GM23338 (cell line): Measurements from ENCODE around the gene BBOX1. TPM values are rescaled to one million over a fixed set of nuclear protein-coding genes. Genes with fewer than 3 reads are reported as not detected.

ENCODE experiments used
- ATAC-seq: fragments of 200-7000 bp; cut with Tn5 transposase; 3 replicates; pipeline ENCODE4 v1.9.1; 2020
- DNase-seq: peaks from one replicate; pipeline ENCODE4 v3.0.0-alpha.2; 2015; ENCODE audit warnings: low spot score
- H2AFZ ChIP-seq: fragments of 200-600 bp; sonication (generic); 2 replicates; pipeline ENCODE4 v1.8.0; 2016; ENCODE audit warnings: antibody characterized with exemption, mild to moderate bottlenecking, moderate library complexity
- H3F3A ChIP-seq: fragments of 200-600 bp; sonication (generic); replicated peaks from 2 replicates; pipeline ENCODE4 v1.8.0; 2017; ENCODE audit warnings: antibody characterized with exemption, mixed run types, low read depth
- H3K27ac ChIP-seq: fragments of 200-600 bp; sonication (generic); 2 replicates; pipeline ENCODE4 v1.6.1; 2016; ENCODE audit warnings: low read depth
- H3K27me3 ChIP-seq: fragments of 200-600 bp; sonication (generic); 2 replicates; pipeline ENCODE4 v1.8.0; 2016; ENCODE audit warnings: mild to moderate bottlenecking, mixed run types, moderate library complexity; ENCODE audit not compliant: insufficient read depth
- H3K36me3 ChIP-seq: fragments of 200-600 bp; sonication (generic); 2 replicates; pipeline ENCODE4 v1.8.0; 2016; ENCODE audit warnings: mild to moderate bottlenecking; ENCODE audit not compliant: insufficient read depth
- H3K4me1 ChIP-seq: fragments of 200-600 bp; sonication (generic); 2 replicates; pipeline ENCODE4 v1.8.0; 2016; ENCODE audit warnings: mild to moderate bottlenecking, moderate library complexity; ENCODE audit not compliant: insufficient read depth
- H3K4me2 ChIP-seq: fragments of 200-600 bp; sonication (generic); 2 replicates; pipeline ENCODE4 v1.7.1; 2017; ENCODE audit warnings: mixed run types
- H3K4me3 ChIP-seq: fragments of 200-600 bp; sonication (generic); 2 replicates; pipeline ENCODE4 v1.6.1; 2016; ENCODE audit warnings: mixed run types
- H3K79me2 ChIP-seq: fragments of 200-600 bp; sonication (generic); replicated peaks from 2 replicates; pipeline ENCODE4 v1.8.0; 2017; ENCODE audit warnings: mild to moderate bottlenecking; ENCODE audit not compliant: insufficient read depth
- H3K9me2 ChIP-seq: fragments of 200-600 bp; sonication (generic); 2 replicates; pipeline ENCODE4 v1.8.0; 2017; ENCODE audit not compliant: insufficient read depth
- H4K20me1 ChIP-seq: fragments of 200-600 bp; sonication (generic); replicated peaks from 2 replicates; pipeline ENCODE4 v1.8.0; 2017; ENCODE audit warnings: mild to moderate bottlenecking; ENCODE audit not compliant: insufficient read depth
- H3K27ac Mint-ChIP-seq: 2 replicates; pipeline ENCODE4 v1.8.0; 2020; ENCODE audit warnings: inconsistent platforms, mild to moderate bottlenecking, moderate library complexity, mixed read lengths
- H3K27me3 Mint-ChIP-seq: 3 replicates; pipeline ENCODE4 v1.8.0; 2022; ENCODE audit warnings: low read depth, mild to moderate bottlenecking, moderate library complexity, mixed read lengths, inconsistent platforms; ENCODE audit not compliant: insufficient read depth, poor library complexity
- H3K36me3 Mint-ChIP-seq: 3 replicates; pipeline ENCODE4 v1.8.0; 2021; ENCODE audit warnings: low read depth, mild to moderate bottlenecking, inconsistent platforms, moderate library complexity, mixed read lengths
- H3K4me1 Mint-ChIP-seq: 3 replicates; pipeline ENCODE4 v1.8.0; 2020; ENCODE audit warnings: mild to moderate bottlenecking, inconsistent platforms, mixed read lengths
- H3K4me3 Mint-ChIP-seq: 3 replicates; pipeline ENCODE4 v1.8.0; 2021; ENCODE audit warnings: moderate library complexity, mild to moderate bottlenecking, inconsistent platforms, mixed read lengths
- H3K9me3 Mint-ChIP-seq: 3 replicates; pipeline ENCODE4 v1.8.0; 2020; ENCODE audit warnings: moderate library complexity, mild to moderate bottlenecking, inconsistent platforms, mixed read lengths
- CREB1 ChIP-seq: fragments of 250-450 bp; sonication (Bioruptor Pico); IDR thresholded peaks from 2 replicates; pipeline ENCODE4 v1.5.0; 2020; ENCODE audit warnings: low read depth, mild to moderate bottlenecking, moderate library complexity
- CTCF ChIP-seq, 2 experiments: fragments of 200-600 bp in 1 of 2; sonication (generic) in 1 of 2; conservative IDR thresholded peaks; 2 replicates each; pipeline versions ENCODE4 v1.5.1 to v1.6.1; 2016 to 2017; ENCODE audit warnings: antibody characterized with exemption in 2 of 2, low read depth in 2 of 2, mild to moderate bottlenecking in 2 of 2, moderate library complexity in 1 of 2
- EZH2 ChIP-seq: fragments of 200-600 bp; sonication (generic); IDR thresholded peaks from one replicate; pipeline ENCODE4 v1.8.0; 2017; ENCODE audit warnings: antibody characterized with exemption, mild to moderate bottlenecking, low read depth; ENCODE audit not compliant: unreplicated experiment
- JUNB ChIP-seq: IDR thresholded peaks from one replicate; pipeline ENCODE4 v1.6.1; 2016; ENCODE audit warnings: antibody characterized with exemption; ENCODE audit not compliant: unreplicated experiment
- POLR2AphosphoS5 ChIP-seq: IDR thresholded peaks from 2 replicates; pipeline ENCODE4 v1.6.1; 2016; ENCODE audit warnings: antibody characterized with exemption, low read depth
- STAT1 ChIP-seq: IDR thresholded peaks from one replicate; pipeline ENCODE4 v1.6.1; 2016; ENCODE audit warnings: antibody characterized with exemption; ENCODE audit not compliant: unreplicated experiment
- ZNF114 ChIP-seq: fragments of 250-450 bp; sonication (Bioruptor Pico); IDR thresholded peaks from 2 replicates; pipeline ENCODE4 v1.5.0; 2020; ENCODE audit warnings: mild to moderate bottlenecking, moderate library complexity
- ZNF462 ChIP-seq: fragments of 250-450 bp; sonication (Bioruptor Pico); IDR thresholded peaks from 2 replicates; pipeline ENCODE4 v1.5.0; 2020; ENCODE audit warnings: mild to moderate bottlenecking, moderate library complexity
- polyA plus RNA-seq: library from polyadenylated mRNA; unstranded; fragments of >200 nt; fragmentation: Nextera tagmentation; extraction: Ambion mirVana; gene quantifications from 2 replicates; pipeline ENCODE4 v1.2.1, GENCODE V29; 2016
- total RNA-seq: library from RNA; depleted of rRNA; stranded (reverse); fragments of >200 nt; shearing (Covaris generic); gene quantifications from 2 replicates; pipeline ENCODE4 v1.2.3, GENCODE V29; 2014

Gene BBOX1
- total and polyA plus RNA-seq, 2 experiments from 2014 or later = not detected

GRCh38 chr11:27119396-27119795, 78.8 kb downstream of the BBOX1 start (continued):
- no peak for TF ChIP-seq ZNF462 (CRISPR knock-in tag)
- no peak for TF ChIP-seq JUNB
- no peak for TF ChIP-seq STAT1

GRCh38 chr11:27120211-27120610, 79.6 kb downstream of the BBOX1 start:
- H3K4me2 ChIP-seq = no peak overlapping the region
- DNase-seq = no peak
- H3K4me1 ChIP-seq = peaks cover 6% of the 10 kb centered on the region; the same call in 1 of the 2 replicates
- H3K36me3 Mint-ChIP-seq = no peaks in the 10 kb centered on the region
- ATAC-seq = no peak
- no peak overlapping the region for H3K27ac ChIP-seq
- H3K4me1 Mint-ChIP-seq = peaks cover 14% of the 10 kb centered on the region; the same call in 2 of the 3 replicates
- H3F3A ChIP-seq = no peaks in the 10 kb centered on the region
- no peaks in the 10 kb centered on the region for H3K9me2 ChIP-seq
- no peak overlapping the region for H3K4me3 Mint-ChIP-seq
- H3K9me3 Mint-ChIP-seq = no peaks in the 10 kb centered on the region
- no peaks in the 10 kb centered on the region for H3K27me3 ChIP-seq
- no peaks in the 10 kb centered on the region for H3K36me3 ChIP-seq
- no peaks in the 10 kb centered on the region for H4K20me1 ChIP-seq
- no peak overlapping the region for H2AFZ ChIP-seq
- H3K79me2 ChIP-seq = no peaks in the 10 kb centered on the region
- no peak overlapping the region for H3K27ac Mint-ChIP-seq
- peaks cover 1% of the 10 kb centered on the region for H3K27me3 Mint-ChIP-seq
- H3K4me3 ChIP-seq = no peak overlapping the region
- TF ChIP-seq CREB1 (CRISPR knock-in tag) = no peak
- TF ChIP-seq POLR2AphosphoS5 = no peak
- TF ChIP-seq CTCF (conservative IDR thresholded peaks at IDR 0.05; ENCODE audit: low read depth in 2 of 2) = no peak
- TF ChIP-seq ZNF114 (CRISPR knock-in tag) = no peak
- TF ChIP-seq STAT1 = no peak
- no peak for TF ChIP-seq EZH2
- TF ChIP-seq JUNB = no peak
- TF ChIP-seq ZNF462 (CRISPR knock-in tag) = no peak
